ENCODE results near the gene DRG2. TPM values are rescaled to one million over a fixed set of nuclear protein-coding genes. Genes with fewer than 3 reads are reported as not detected.

The DRG2 gene
- total and polyA plus RNA-seq, 9 of the 15 experiments (the other 6 are each of a cell fraction or from before 2014, with no cell fraction given) = 6.6 to 36.7 (median 26.1) TPM

- TF ChIP-seq MAX (CRISPR knock-in tag; IDR thresholded peaks at IDR 0.05) = no peak
- no peak for TF ChIP-seq MITF (IDR thresholded peaks at IDR 0.05)
- no peak for TF ChIP-seq ZNF41 (CRISPR knock-in tag; conservative IDR thresholded peaks at IDR 0.05)
- TF ChIP-seq ZNF740 (CRISPR knock-in tag; IDR thresholded peaks at IDR 0.05) = 0 out of 2 replicates have a peak, but pooled peaks have one; percentile 26
- no peak for TF ChIP-seq ZNF740 (tag; IDR thresholded peaks at IDR 0.05)
- TF ChIP-seq FOXA3 (CRISPR knock-in tag; conservative IDR thresholded peaks at IDR 0.05 in 1 of 2, IDR thresholded peaks at IDR 0.05 in 1 of 2) = no peak
- no peak for TF ChIP-seq ZNF398 (CRISPR knock-in tag; IDR thresholded peaks at IDR 0.05)
- TF ChIP-seq CHD1 (IDR thresholded peaks at IDR 0.05; ENCODE audit: low read length) = no peak
- TF ChIP-seq NR0B1 (IDR thresholded peaks at IDR 0.05; ENCODE audit: partially characterized antibody) = no peak
- no peak for TF ChIP-seq CHAMP1 (IDR thresholded peaks at IDR 0.05)
- no peak for TF ChIP-seq ZNF174 (CRISPR knock-in tag; IDR thresholded peaks at IDR 0.05)
- TF ChIP-seq ERF (CRISPR knock-in tag; IDR thresholded peaks at IDR 0.05) = no peak
Observed at GRCh38 chr17:18038149-18038850, 49.4 kb upstream of the DRG2 start (continued).
